GM18511 (cell line): ENCODE results near the gene ZNF628.

Experiments used
- ATAC-seq: cut with Tn5 transposase; IDR thresholded peaks from one replicate; pipeline ENCODE4 v1.9.1; 2021; ENCODE audit warnings: mild to moderate bottlenecking, moderate library complexity; ENCODE audit not compliant: unreplicated experiment

Gene ZNF628

GRCh38 chr19:55449469-55449868 is 26.9 kb upstream of the ZNF628 start:
- no peak for ATAC-seq

- no peak for ATAC-seq
Observed at GRCh38 chr19:55451163-55451964, 25.1 kb upstream of the ZNF628 start.

DNA sequence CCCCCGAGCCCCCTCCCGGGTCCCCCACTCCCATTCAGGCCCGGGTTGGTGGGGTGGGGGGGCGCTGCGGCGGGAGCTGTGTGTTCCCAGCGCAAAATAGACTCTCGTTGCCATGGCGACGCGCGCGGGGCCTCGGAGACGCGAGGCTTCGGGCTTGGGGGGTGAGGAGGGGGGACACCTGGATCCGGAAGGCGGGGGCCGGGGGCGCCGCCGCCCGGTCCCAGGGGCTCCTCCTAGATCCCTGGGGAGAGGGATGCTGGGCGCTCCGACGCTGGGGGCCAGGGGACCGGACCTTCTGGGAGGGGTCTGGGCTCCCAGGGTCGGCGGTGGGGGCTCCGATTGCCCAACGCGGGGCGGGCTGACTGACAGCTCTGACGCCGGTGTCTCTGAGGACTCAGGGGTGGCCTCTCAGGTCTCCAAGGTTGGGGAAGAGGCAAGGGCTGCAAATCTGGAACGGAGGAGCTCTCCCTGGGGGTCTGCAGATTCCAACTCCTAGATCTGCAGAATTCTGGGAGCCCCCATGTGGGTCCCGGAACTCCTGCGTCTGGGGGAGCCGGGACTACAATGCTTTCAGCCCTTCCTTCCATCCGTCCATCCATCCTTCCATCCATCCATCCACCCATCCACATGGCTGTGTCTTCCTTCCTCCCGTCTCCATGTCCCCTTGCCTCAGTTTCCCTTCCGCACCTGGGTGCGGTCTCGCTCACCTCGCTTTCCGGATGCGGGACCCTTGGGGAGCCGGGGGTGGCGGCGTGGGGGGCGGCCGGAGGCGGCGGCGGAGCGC is 24.3 kb upstream of the ZNF628 start:
- ATAC-seq, result no peak

- no peak for ATAC-seq
Observed at GRCh38 chr19:55452749-55453346, 23.6 kb upstream of the ZNF628 start.

DNA sequence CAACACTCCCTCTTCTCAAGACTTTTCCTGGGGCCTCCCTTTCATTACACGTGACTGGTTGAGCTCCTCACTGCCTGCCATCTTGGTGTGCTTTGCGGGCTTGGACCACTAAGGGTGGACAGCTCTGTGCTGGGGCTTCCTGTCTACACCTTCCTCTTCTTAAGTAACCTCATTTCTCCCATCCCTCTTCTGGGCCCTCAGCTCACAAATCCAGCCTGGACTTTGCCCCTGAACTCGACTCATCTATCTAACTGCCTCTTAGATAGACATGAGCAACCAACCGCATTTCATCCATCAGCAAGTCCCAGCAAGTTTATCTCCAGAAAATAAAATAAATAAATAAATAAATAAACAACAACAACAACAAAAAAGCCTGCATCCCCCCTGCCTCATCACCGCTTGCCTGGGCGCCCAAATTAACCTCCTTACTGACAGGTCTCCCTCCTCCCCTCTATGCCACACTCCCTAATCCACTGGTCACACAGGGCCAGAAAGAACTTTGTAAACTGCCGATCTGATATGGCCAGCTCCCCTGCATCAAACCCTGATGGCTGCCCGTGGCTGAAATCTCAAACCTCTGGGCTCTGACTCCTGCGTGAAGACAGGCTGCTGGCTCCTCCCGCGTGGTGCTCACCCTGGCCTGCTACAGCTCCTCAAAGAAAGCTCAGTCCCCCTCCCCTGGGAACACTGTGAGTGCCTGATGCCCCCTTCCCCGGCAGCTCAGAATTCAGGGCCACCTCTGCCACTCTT is 22.7 kb upstream of the ZNF628 start:
- ATAC-seq, result no peak

DNA sequence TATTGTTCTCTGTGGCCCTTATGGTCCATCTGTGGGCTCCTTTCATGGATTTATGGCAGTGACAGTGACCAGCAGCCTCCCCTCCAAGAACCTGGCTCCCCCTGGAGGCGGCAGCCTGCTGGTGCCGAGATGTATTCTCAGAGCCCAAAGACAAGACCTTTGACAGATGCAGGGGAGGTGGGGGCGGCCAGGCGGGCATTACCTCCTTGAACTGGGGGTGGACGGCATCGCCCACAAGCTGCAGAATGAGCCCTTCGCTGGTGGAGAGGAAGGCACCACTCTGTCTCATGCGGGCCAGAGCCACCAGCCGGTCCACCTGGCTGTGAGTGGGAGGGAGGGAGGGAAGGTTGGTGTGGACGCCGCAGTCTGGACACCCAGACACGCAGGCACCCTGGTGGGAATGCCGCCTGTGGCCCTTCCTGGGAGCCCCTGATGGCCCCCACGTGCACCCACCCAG is 21.6 kb upstream of the ZNF628 start:
- no peak for ATAC-seq

DNA sequence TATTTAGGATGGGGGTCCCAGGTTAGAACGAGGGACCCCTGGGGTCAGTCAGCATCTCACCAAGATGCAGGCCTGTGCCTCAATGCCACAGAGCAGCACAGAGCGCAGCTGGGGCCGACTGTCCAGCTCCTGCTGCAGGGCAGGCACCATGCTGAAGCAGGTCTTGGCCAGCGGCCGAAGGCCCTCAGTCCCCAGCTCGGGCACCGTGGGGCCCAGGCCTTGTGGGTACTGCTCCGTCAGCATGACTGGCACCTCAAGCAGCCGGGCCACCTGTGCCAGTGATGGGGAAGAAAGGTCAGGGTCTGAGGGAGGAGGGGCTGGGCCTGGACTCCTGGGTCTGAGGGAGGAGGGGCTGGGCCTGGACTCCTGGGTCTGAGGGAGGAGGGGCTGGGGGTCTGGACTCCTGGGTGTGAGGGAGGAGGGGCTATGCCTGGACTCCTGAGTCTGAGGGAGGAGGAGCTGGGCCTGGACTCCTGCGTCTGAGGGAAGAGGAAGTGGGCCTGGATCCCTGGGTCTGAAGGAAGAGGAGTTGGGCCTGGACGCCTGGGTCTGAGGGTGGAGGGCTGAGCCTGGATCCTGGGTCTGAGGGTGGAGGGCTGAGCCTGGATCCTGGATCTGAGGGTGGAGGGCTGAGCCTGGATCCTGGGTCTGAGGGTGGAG is 20.7 kb upstream of the ZNF628 start:
- ATAC-seq, result no peak

- no peak for ATAC-seq
Observed at GRCh38 chr19:55456347-55456746, 20.1 kb upstream of the ZNF628 start.

GRCh38 chr19:55457683-55458457 is 18.5 kb upstream of the ZNF628 start:
- ATAC-seq, result no peak

GRCh38 chr19:55459551-55459949 is 16.9 kb upstream of the ZNF628 start:
- ATAC-seq, result no peak

GRCh38 chr19:55459950-55460657 is 16.3 kb upstream of the ZNF628 start:
- ATAC-seq, result no peak

GRCh38 chr19:55460670-55461258 is 15.7 kb upstream of the ZNF628 start:
- no peak for ATAC-seq

DNA sequence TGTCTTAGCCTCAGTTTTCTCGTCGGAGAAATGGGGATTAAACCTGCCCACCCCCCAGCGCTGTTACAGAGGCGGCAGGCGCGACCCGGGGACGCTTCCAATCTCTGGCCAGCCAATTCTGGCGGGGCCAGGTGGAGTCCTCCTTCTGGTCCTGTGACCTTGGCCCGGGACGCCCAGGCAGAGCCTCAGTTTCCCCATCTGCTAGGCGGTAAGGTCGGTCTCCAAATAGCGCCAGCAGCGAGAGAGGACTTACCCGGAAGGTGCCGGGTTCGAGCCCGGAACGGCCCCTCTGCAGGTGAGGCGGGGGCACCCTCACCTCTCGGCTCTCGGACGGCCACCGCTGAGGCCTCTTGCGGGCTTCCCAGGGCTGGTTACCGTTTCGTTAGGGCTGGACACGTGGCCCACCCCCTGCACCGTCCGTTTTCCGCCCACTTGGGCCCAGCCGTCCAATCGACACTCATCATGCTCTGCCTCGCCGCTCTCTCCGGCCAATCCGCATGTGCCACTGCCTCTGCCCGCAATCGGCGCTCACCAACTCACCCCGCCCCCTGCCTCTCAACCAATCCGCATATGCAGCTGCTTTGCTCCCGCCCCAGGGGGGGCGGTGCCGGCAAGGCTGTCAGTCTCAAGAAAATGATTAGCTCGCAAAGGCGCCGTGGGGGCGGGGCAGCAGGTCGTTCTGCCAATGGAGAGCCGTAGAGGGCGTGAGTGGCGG is 15.0 kb upstream of the ZNF628 start, which contains the start of gene ISOC2:
ISOC2 (minus strand) TSS at position 384 of the 715 bp plus-strand sequence. CDS start 5,156 bp downstream, outside the sequence.
- peak; percentile 97 for ATAC-seq

DNA sequence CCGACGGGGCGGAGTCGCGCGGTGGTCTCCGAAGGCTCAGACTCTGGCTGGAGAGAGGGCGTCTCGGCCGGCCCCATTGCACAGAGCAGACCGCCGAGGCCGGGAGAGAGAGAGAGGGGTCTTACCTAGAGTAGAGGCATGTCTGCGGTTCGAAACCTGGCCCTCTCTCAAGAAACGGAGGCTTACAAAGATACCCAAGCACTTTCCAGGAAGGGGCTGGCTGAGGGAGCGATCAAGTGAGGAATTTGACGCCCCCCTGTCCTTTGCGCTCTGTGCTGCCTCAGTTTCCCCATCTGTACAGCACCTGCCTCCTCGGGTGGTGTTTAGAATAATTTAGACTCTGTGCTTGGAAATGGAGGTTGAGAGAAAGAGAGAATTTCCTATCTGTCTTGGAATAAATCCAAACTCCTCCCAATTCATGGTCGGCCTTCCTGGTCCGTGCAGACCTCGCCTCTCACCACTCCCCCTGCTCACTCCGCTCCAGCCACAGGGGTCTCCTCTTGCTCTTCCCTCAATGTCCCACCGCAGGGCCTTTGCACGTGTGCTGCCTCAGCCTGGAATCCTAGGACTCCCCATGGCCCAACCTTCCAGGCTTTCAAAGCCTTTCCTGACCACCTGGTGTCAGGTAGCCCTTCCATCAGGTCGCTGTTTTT is 14.3 kb upstream of the ZNF628 start:
- ATAC-seq, result no peak

GRCh38 chr19:55462722-55463121 is 13.7 kb upstream of the ZNF628 start:
- no peak for ATAC-seq

- no peak for ATAC-seq
Observed at GRCh38 chr19:55463583-55464031, 12.8 kb upstream of the ZNF628 start.

DNA sequence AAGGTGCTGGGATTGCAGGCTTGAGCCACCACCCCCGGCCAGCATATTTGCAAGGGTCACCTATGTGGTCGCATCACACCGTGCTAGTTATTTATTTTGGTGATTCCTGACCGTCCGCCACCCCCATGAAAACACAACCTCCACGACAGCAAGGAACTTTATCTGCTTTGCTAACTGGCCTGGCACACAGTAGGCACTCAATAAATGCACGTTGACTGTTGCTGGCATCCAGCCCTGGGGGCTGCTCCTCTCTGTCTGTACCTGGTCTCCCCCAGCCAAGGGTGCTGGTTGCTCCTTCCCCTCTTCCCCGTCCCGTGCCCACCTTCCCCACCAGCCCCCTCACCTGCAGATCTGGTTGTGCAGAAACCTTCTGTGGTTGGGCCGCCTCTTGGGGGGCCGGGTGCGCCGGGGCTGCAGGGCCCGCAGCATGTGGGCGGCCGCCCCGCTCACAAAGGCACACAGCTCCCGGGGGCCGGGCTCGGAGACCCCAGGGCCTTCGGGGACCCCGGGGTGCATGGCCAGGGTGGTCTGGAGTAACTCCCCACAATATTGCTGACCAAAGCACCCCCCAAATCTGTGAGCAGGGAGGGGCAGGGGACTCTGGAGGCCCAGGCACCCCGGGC is 12.3 kb upstream of the ZNF628 start:
- ATAC-seq, result no peak
